ENCODE data around the gene FBXO9.

DNA sequence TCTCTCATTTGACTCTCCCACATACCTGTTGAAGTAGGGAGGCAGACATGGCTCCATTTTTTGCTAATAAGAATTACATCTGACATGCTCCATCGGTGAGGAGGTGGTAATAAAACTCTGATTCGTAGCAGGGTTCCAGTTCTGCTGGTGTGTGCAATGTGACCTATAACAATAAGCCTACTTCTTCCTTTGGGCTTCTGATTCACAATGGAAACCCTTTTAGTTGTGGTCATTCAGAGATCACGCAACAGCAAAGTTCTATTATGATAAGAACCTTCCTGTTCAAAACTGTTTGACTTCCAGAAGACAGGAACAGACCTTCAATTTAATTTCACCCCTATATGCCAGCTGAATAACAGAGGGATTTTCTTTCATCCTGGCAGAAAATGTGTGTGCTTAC is 38.7 kb upstream of the FBXO9 start:
- TF ChIP-seq POLR2AphosphoS5 (IDR thresholded peaks at IDR 0.05; ENCODE audit: low read depth, low read length) (no peak), SP1 (IDR thresholded peaks at IDR 0.05; ENCODE audit: low read depth, low read length) (no peak), CBX5 (IDR thresholded peaks at IDR 0.05; ENCODE audit: low read depth, low read length) (no peak), CTCF (IDR thresholded peaks at IDR 0.05; ENCODE audit: control extremely low read depth in 1 of 3, insufficient read depth in 1 of 3, low read depth in 1 of 3, low read length in 3 of 3) (no peak), TAF1 (IDR thresholded peaks at IDR 0.05; ENCODE audit: low read depth, low read length) (no peak), CHD2 (IDR thresholded peaks at IDR 0.05; ENCODE audit: low read length) (no peak), POLR2A (IDR thresholded peaks at IDR 0.05; ENCODE audit: control extremely low read depth in 1 of 2, low read depth in 2 of 2, low read length in 2 of 2) (no peak), NRF1 (IDR thresholded peaks at IDR 0.05; ENCODE audit: low read depth, low read length) (no peak), YY1 (IDR thresholded peaks at IDR 0.05; ENCODE audit: low read depth, low read length) (no peak), EP300 (IDR thresholded peaks at IDR 0.05; ENCODE audit: borderline replicate concordance in 1 of 2, low read depth in 2 of 2, low read length in 2 of 2) (no peak), SUZ12 (IDR thresholded peaks at IDR 0.05; ENCODE audit: low read length) (no peak), TBP (IDR thresholded peaks at IDR 0.05; ENCODE audit: low read depth, low read length) (no peak), RAD21 (IDR thresholded peaks at IDR 0.05 in 1 of 2, conservative IDR thresholded peaks at IDR 0.05 in 1 of 2; ENCODE audit: low read depth in 2 of 2, low read length in 2 of 2) (no peak), KDM1A (IDR thresholded peaks at IDR 0.05; ENCODE audit: borderline replicate concordance, low read length) (no peak)
